Measurements from ENCODE around the gene RSRP1. TPM values are rescaled to one million over a fixed set of nuclear protein-coding genes. Genes with fewer than 3 reads are reported as not detected.
A peak's percentile ranks its signal among the peaks of the same experiment; 100 is the strongest.
"Not testable (repeated sequence)": the region's sequence is repeated elsewhere in the genome, so short reads cannot be mapped to it uniquely, and the experiment has no call there.

Gene RSRP1
- polyA plus RNA-seq, 1 donor: 68.6 TPM

- DNase-seq (ENCODE audit: low read depth): no peak
Measured at GRCh38 chr1:25257196-25257595, 9.9 kb upstream of the RSRP1 start.

DNA sequence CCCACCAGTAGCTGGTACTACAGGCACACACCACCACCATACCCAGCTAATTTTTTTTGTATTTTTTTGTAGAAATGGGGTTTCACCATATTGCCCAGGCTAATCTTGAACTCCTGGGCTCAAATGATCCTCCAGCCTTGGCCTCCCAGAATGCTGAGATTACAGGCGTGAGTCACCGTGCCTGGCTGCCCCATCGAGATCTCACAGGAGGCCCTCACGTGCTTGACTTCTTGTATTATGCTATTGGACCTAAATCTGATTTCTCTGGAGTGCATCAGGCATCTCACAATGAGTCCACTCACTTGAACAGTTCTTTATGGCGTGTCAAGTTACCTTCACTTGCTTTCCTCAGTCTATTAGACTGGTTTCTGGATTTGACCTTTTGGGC is 9.3 kb upstream of the RSRP1 start:
- no peak for DNase-seq (ENCODE audit: low read depth)

DNA sequence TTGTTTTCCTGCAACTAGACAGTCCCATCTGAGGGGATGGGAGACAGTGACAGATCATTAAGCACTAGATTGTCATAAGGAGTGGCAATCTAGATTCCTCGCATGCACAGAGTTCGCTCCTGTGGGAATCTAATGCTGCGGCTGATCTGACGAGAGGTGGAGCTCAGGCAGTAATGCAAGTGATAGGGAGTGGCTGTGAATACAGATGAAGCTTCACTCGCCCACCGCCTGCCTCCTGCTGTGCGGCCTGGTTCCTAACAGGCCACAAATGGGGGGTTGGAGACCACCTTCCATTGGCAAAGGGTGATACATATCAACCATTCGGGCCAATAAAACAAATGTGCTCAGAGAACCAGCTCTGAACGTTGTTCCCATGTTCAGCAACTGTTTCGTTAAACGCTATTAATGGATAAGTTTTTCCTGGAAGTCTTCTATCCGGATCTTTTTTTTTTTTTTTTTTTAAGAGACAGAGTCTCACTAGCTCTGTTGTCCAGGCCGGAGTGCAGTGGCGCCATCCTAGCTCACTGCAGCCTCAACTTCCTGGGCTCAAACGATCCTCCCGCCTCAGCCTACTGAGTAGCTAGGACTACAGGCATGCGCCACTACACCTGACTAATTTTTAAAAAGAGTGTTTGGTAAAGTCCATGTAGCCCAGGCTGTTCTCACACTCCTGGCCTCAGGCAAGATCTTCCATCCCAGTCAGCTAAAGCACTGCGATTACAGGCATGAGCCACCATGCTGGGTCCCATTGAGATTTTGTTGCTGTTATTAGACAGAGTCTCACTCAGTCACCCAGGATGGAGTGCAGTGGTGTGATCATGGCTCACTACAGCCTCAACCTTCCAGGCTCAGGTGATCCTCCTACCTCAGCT is 8.7 kb upstream of the RSRP1 start:
- no peak for DNase-seq (ENCODE audit: low read depth)

- no peak for DNase-seq (ENCODE audit: low read depth)
Measured at GRCh38 chr1:25253911-25254310, 6.7 kb upstream of the RSRP1 start.

DNA sequence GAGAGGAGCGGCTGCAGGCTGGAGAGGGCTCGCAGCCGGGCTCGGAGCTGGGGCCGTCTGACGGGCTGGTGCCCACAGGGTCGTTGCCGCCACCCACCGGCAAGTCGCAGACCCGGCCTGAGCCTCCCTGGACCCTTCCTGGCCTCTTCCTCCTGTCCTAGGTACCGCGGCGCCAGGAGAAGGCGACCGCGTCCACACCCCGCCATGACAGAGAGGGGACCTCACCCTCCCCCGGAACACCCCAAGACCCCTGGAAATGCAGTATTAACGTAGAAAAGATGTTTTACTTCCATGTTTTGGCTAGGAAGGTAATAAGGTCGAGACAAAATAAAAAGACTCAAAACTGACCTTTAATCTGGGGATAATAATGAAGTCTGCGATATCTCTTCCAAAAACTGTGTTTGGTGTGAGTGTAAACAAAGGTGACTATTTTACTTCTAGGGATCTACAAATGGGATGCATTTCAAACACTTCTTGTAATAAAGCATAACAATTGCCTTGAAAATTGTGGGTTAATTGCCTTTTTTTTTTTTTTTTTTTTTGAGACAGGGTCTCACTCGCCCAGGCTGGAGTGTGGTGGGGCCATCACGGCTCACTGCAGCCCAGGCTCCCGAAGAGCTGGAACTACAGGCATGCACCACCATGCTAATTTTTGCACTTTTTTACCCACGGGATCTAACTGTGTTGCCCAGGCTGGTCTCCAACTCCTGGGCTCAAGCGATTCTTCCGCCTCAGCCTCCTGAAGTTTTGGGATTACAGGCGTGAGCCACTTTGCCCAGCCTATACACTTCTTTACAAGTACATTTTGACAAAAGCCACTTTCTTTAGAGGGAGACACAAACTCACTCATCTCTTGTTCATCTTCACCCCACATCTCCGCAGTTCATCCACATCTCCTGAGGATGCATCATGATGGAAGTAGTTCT is 838 bp upstream of the RSRP1 start:
- DNase-seq (ENCODE audit: low read depth): no peak

- no peak for DNase-seq (ENCODE audit: low read depth)
Measured at GRCh38 chr1:25246600-25247023, 642 bp downstream of the RSRP1 start.

DNA sequence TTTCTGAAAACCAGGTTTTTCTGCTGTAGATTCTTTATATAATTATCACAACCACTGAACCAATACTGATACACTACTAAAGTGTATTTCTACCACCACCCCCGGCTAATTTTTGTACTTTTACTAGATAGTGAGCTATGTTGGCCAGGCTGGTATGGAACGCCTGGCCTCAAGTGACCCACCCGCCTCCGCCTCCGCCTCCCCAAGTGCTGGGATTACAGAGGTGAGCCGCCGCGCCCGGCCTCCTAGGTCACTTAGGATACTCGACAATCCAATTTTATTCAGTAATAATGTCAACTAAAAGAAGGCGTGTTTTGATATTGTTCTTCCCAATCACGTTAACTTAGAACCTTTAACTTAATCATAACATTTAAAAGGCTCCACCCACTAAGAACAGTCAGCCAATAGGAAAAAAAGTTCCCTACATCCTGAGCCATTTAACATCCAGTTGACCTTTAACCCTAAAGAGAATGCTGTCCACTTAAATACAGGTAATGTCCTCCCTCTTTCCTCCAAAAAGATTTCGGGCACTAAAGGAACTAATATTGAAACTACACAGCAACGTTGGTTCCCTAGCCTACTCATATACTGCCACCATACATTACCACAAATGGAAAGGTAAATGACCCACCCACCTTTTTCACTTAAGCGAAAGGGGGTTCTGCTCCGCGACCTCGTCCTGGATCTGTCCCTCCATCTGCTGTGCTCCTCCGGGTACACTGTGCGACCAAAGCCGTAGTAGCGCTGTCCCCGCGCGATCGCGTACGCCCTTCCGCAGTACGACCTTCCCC is 1.2 kb downstream of the RSRP1 start:
- DNase-seq (ENCODE audit: low read depth): no peak

DNA sequence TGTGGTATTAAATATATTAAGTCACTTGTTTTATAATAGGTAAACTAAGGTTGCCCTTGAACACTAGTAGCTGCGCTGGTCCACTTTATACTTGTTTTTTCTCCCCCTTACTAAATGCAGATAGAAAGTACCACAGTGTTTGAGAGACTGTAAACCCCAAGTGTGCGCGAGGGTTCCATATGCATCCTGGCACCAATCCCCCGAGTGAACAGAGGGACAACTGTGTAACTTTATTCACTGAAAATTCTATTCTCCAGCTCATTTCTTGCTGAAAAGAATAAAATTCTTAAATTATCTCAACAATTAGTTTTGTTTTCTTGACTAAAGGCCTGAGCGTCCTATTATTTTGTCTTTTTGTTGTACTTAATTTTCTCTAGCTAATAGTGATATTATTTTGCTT is 1.9 kb downstream of the RSRP1 start:
- DNase-seq (ENCODE audit: low read depth): no peak

GRCh38 chr1:25243907-25244306 is 3.3 kb downstream of the RSRP1 start:
- no peak for DNase-seq (ENCODE audit: low read depth)

- peak; percentile 83 for DNase-seq (ENCODE audit: low read depth)
Measured at GRCh38 chr1:25239681-25240541, 7.3 kb downstream of the RSRP1 start.

- DNase-seq (ENCODE audit: low read depth): no peak
Measured at GRCh38 chr1:25238046-25238445, 9.2 kb downstream of the RSRP1 start.

DNA sequence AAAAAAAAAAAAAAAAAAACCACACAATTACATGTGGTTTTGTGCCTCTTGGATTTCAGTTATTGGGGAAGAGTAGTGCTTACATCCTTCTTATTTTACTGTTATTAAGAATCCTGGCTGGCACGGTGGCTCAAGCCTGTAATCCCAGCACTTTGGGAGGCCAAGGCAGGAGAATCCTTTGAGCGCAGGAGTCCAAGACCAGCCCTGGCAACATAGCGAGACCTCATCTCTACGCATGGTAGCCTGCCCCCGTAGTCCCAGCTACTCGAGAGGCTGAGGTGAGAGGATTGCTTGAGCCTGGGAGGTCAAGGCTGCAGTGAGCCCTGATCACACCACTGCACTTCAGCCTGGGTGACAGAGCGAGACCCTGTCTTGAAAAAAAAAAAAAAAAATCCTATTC is 11.0 kb downstream of the RSRP1 start:
- not testable (repeated sequence) for DNase-seq (ENCODE audit: low read depth)

GRCh38 chr1:25235411-25235810 is 11.8 kb downstream of the RSRP1 start:
- DNase-seq (ENCODE audit: low read depth): not testable (repeated sequence)

DNA sequence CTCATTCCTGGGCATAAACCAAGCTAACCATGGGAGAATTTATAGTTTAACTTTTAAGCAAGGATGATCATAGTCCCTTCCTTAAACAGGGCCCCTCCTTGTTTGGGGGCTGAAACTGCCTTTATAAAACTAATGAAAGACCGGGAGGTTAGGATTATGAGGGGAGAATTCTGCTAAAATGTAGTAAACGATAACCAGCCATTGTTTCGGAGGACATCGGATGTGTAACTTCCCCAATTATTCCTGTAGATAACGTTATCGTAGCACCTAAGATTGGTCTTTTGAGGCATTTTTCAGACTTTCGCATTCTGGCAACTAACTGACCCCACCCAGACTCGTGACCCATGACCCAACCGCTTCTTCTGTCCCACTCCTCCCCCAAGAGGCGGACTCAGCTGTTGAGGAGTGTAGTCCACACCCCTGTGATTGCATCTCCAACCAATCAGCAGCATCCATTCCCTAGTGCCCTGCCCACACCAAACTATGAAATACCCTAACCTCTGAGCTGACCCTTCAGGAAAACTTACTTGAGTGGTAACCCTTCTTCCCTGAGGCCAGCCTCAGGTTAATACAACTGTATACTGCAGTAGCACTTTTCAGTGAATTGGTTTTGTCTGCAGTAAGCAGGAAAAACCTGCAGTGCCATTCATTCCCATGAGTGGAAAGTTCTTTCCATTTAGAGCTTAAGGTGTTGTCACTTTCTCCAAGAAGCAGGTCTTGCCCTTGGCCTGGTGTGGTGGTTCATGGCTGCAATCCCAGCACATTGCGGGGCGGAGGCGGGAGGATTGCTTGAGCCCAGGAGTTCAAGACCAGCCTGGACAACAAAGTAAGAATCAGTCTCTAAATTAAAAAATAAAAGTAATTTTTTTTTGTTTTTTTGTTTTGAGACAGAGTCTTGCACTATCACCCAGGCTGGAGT is 14.1 kb downstream of the RSRP1 start:
- peak; percentile 63 for DNase-seq (ENCODE audit: low read depth)

- DNase-seq (ENCODE audit: low read depth): peak; percentile 93
Measured at GRCh38 chr1:25232027-25232865, 15.0 kb downstream of the RSRP1 start, which contains the start of gene SYF2. Gene SYF2 (minus strand): TSS chr1:25232502. CDS start chr1:25232467, 35 bp downstream.

DNA sequence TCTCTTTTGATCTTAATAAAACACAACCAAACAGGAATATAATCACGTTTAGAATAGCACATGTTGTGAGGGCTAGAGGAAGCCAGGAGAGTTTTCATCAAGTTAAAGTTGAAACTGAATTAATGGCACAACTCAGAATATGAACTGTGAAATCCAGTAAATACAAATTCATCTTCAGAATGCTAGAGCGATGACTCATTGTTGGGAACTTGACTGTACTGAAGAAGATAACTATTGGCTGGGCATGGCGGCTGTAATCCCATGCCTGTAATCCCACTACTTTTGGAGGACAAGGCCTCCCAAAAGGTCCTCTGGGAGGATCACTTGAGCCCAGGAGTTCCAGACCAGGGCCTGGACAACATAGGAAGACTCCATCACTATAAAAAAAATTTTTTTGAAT is 23.8 kb downstream of the RSRP1 start:
- no peak for DNase-seq (ENCODE audit: low read depth)

DNA sequence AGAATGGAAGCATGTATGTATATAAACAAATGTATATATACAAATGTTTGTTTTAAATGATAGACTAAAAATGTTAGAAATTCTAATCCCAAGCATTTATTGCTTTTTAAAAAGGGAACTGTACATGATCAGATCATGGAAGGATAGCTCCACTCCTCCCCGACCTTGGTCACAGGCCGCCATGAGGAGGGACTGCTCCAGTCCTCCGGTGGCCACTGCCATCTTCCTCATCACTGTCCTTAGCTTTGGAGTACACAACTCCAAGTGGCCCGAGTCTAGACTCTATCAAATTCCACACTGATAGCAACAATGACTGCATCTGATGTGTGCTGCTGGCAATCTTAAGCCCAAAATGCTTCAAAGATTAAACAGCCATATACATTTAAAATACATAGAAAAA is 24.6 kb downstream of the RSRP1 start:
- DNase-seq (ENCODE audit: low read depth): no peak

GRCh38 chr1:25220666-25221065 is 26.6 kb downstream of the RSRP1 start:
- no peak for DNase-seq (ENCODE audit: low read depth)
